ENCODE data around the gene LRP1. TPM values are rescaled to one million over a fixed set of nuclear protein-coding genes. Genes with fewer than 3 reads are reported as not detected.

The LRP1 gene
- total and polyA plus RNA-seq, 4 donors, result 36.8 to 992 (median 370) TPM

GRCh38 chr12:57230381-57231155, 102.3 kb downstream of the LRP1 start:
- Histone ChIP-seq H3K36me3 (ENCODE audit: control insufficient read depth in 1 of 2, insufficient read depth in 2 of 2, low read length in 1 of 2) (peaks cover 0 to 9% of the 10 kb centered on the region in 2 donors), H3K4me3 (ENCODE audit: low read length in 2 of 2) (peak overlapping the region; percentile 41 to 47), H3K4me1 (ENCODE audit: control insufficient read depth in 1 of 2, insufficient read depth in 2 of 2, low read length in 2 of 2) (no peaks in the 10 kb centered on the region), H3K9me3 (ENCODE audit: control insufficient read depth, low read length) (no peaks in the 10 kb centered on the region), H3K27ac (ENCODE audit: low read depth in 1 of 2, low read length in 2 of 2) (no peak overlapping the region), H3K27me3 (ENCODE audit: control insufficient read depth in 1 of 2, insufficient read depth in 2 of 2, low read length in 1 of 2) (no peaks in the 10 kb centered on the region)
- WGBS, 2 donors, result 22% methylated on average over 10 of the region's 10 CpGs
- intact Hi-C loops (cut with DNase I), result no loop called here
- ATAC-seq (ENCODE audit: low FRiP score) (no peak), DNase-seq (peak in 1 of 2 donors; percentile 36)

- Histone ChIP-seq H3K27me3 (ENCODE audit: control insufficient read depth in 1 of 2, insufficient read depth in 2 of 2, low read length in 1 of 2) (no peaks in the 10 kb centered on the region), H3K27ac (ENCODE audit: low read depth in 1 of 2, low read length in 2 of 2) (no peak overlapping the region), H3K36me3 (ENCODE audit: control insufficient read depth in 1 of 2, insufficient read depth in 2 of 2, low read length in 1 of 2) (peaks cover 0 to 9% of the 10 kb centered on the region in 2 donors), H3K4me1 (ENCODE audit: control insufficient read depth in 1 of 2, insufficient read depth in 2 of 2, low read length in 2 of 2) (no peaks in the 10 kb centered on the region), H3K4me3 (ENCODE audit: low read length in 2 of 2) (no peak overlapping the region), H3K9me3 (ENCODE audit: control insufficient read depth, low read length) (no peaks in the 10 kb centered on the region)
- intact Hi-C loops (cut with DNase I), result no loop called here
- ATAC-seq (ENCODE audit: low FRiP score) (no peak), DNase-seq (peak in 1 of 2 donors; percentile 47)
- 90 to 93% methylated on average over 13 of the region's 13 CpGs for WGBS, 2 donors
These were observed 103.2 kb downstream of the LRP1 start for GRCh38 chr12:57231276-57232021.

GRCh38 chr12:57232156-57232756, 104.0 kb downstream of the LRP1 start:
- H3K4me3 ChIP-seq (ENCODE audit: low read length in 2 of 2), result no peak overlapping the region
- no peaks in the 10 kb centered on the region for H3K4me1 ChIP-seq (ENCODE audit: control insufficient read depth in 1 of 2, insufficient read depth in 2 of 2, low read length in 2 of 2)
- no peak for ATAC-seq (ENCODE audit: low FRiP score)
- intact Hi-C loops (cut with DNase I), result no loop called here
- DNase-seq, result peak in 1 of 2 donors; percentile 64
- H3K9me3 ChIP-seq (ENCODE audit: control insufficient read depth, low read length), result no peaks in the 10 kb centered on the region
- no peak overlapping the region for H3K27ac ChIP-seq (ENCODE audit: low read depth in 1 of 2, low read length in 2 of 2)
- 82 to 88% methylated on average over 19 of the region's 19 CpGs for WGBS, 2 donors
- H3K36me3 ChIP-seq (ENCODE audit: control insufficient read depth in 1 of 2, insufficient read depth in 2 of 2, low read length in 1 of 2), result peaks cover 0 to 9% of the 10 kb centered on the region in 2 donors
- H3K27me3 ChIP-seq (ENCODE audit: control insufficient read depth in 1 of 2, insufficient read depth in 2 of 2, low read length in 1 of 2), result no peaks in the 10 kb centered on the region

- Histone ChIP-seq H3K4me1 (ENCODE audit: control insufficient read depth in 1 of 2, insufficient read depth in 2 of 2, low read length in 2 of 2) (no peaks in the 10 kb centered on the region), H3K4me3 (ENCODE audit: low read length in 2 of 2) (no peak overlapping the region), H3K27ac (ENCODE audit: low read depth in 1 of 2, low read length in 2 of 2) (no peak overlapping the region), H3K9me3 (ENCODE audit: control insufficient read depth, low read length) (no peaks in the 10 kb centered on the region), H3K27me3 (ENCODE audit: control insufficient read depth in 1 of 2, insufficient read depth in 2 of 2, low read length in 1 of 2) (no peaks in the 10 kb centered on the region), H3K36me3 (ENCODE audit: control insufficient read depth in 1 of 2, insufficient read depth in 2 of 2, low read length in 1 of 2) (peaks cover 0 to 9% of the 10 kb centered on the region in 2 donors)
- peak in 1 of 2 donors; percentile 62 for DNase-seq
- intact Hi-C loops (cut with DNase I), result no loop called here
- 87 to 90% methylated on average over 15 of the region's 15 CpGs for WGBS, 2 donors
- ATAC-seq (ENCODE audit: low FRiP score), result no peak
These were observed 105.3 kb downstream of the LRP1 start for GRCh38 chr12:57233357-57234232.

GRCh38 chr12:57234233-57234570, 105.9 kb downstream of the LRP1 start:
- Histone ChIP-seq H3K4me3 (ENCODE audit: low read length in 2 of 2) (no peak overlapping the region), H3K27ac (ENCODE audit: low read depth in 1 of 2, low read length in 2 of 2) (no peak overlapping the region), H3K36me3 (ENCODE audit: control insufficient read depth in 1 of 2, insufficient read depth in 2 of 2, low read length in 1 of 2) (peaks cover 0 to 9% of the 10 kb centered on the region in 2 donors), H3K4me1 (ENCODE audit: control insufficient read depth in 1 of 2, insufficient read depth in 2 of 2, low read length in 2 of 2) (no peaks in the 10 kb centered on the region), H3K27me3 (ENCODE audit: control insufficient read depth in 1 of 2, insufficient read depth in 2 of 2, low read length in 1 of 2) (no peaks in the 10 kb centered on the region), H3K9me3 (ENCODE audit: control insufficient read depth, low read length) (no peaks in the 10 kb centered on the region)
- ATAC-seq (ENCODE audit: low FRiP score) (no peak), DNase-seq (no peak)
- 87 to 90% methylated on average over 3 of the region's 3 CpGs for WGBS, 2 donors
- intact Hi-C loops (cut with DNase I), result no loop called here

GRCh38 chr12:57234571-57235016, 106.3 kb downstream of the LRP1 start:
- ATAC-seq (ENCODE audit: low FRiP score) (no peak), DNase-seq (peak; percentile 39 to 68)
- Histone ChIP-seq H3K27me3 (ENCODE audit: control insufficient read depth in 1 of 2, insufficient read depth in 2 of 2, low read length in 1 of 2) (no peaks in the 10 kb centered on the region), H3K27ac (ENCODE audit: low read depth in 1 of 2, low read length in 2 of 2) (no peak overlapping the region), H3K4me3 (ENCODE audit: low read length in 2 of 2) (no peak overlapping the region), H3K4me1 (ENCODE audit: control insufficient read depth in 1 of 2, insufficient read depth in 2 of 2, low read length in 2 of 2) (no peaks in the 10 kb centered on the region), H3K36me3 (ENCODE audit: control insufficient read depth in 1 of 2, insufficient read depth in 2 of 2, low read length in 1 of 2) (peaks cover 0 to 9% of the 10 kb centered on the region in 2 donors), H3K9me3 (ENCODE audit: control insufficient read depth, low read length) (no peaks in the 10 kb centered on the region)
- 85 to 86% methylated on average over 10 of the region's 10 CpGs for WGBS, 2 donors
- intact Hi-C loops (cut with DNase I), result no loop called here

- no peaks in the 10 kb centered on the region for H3K27me3 ChIP-seq (ENCODE audit: control insufficient read depth in 1 of 2, insufficient read depth in 2 of 2, low read length in 1 of 2)
- intact Hi-C loops (cut with DNase I), result no loop called here
- peaks cover 0 to 9% of the 10 kb centered on the region in 2 donors for H3K36me3 ChIP-seq (ENCODE audit: control insufficient read depth in 1 of 2, insufficient read depth in 2 of 2, low read length in 1 of 2)
- H3K4me1 ChIP-seq (ENCODE audit: control insufficient read depth in 1 of 2, insufficient read depth in 2 of 2, low read length in 2 of 2), result no peaks in the 10 kb centered on the region
- H3K4me3 ChIP-seq (ENCODE audit: low read length in 2 of 2), result no peak overlapping the region
- no peaks in the 10 kb centered on the region for H3K9me3 ChIP-seq (ENCODE audit: control insufficient read depth, low read length)
- DNase-seq, result peak; percentile 87 to 93
- peak overlapping the region in 1 of 2 donors; percentile 10 for H3K27ac ChIP-seq (ENCODE audit: low read depth in 1 of 2, low read length in 2 of 2)
- 56 to 60% methylated on average over 23 to 26 of the region's 26 CpGs for WGBS, 2 donors
- ATAC-seq (ENCODE audit: low FRiP score), result peak; percentile 33
These were observed 106.9 kb downstream of the LRP1 start for GRCh38 chr12:57235017-57235727.
